Keratinocyte (primary cell): ENCODE results near the gene CUZD1. TPM values are rescaled to one million over a fixed set of nuclear protein-coding genes. Genes with fewer than 3 reads are reported as not detected.
"Not testable (repeated sequence)": the region's sequence is repeated elsewhere in the genome, so short reads cannot be mapped to it uniquely, and the experiment has no call there.

Source experiments
- DNase-seq: peaks from one replicate; pipeline ENCODE4 v3.0.0-alpha.2; 2011; ENCODE audit warnings: low read depth, missing footprints, low spot score
- FAIRE-seq: peaks from 2 replicates; lab custom pipeline; 2011; peaks lifted over from hg19 to GRCh38; lab: Jason Lieb, UNC
- H2AFZ ChIP-seq: 2 replicates; pipeline ENCODE4 v1.6.0; 2012; ENCODE audit warnings: low read length, control low read depth, inconsistent platforms; ENCODE audit not compliant: control insufficient read depth
- H3K27ac ChIP-seq: 2 replicates; pipeline ENCODE4 v1.5.1; 2011; ENCODE audit warnings: low read length; ENCODE audit not compliant: control insufficient read depth, insufficient read depth
- H3K27me3 ChIP-seq: 3 replicates; pipeline ENCODE4 v1.6.0; 2011; ENCODE audit warnings: low read length; ENCODE audit not compliant: control insufficient read depth, insufficient read depth; ENCODE audit errors: extremely low read depth
- H3K36me3 ChIP-seq, 2 experiments: 2 replicates in 1 of 2; 3 replicates in 1 of 2; pipeline ENCODE4 v1.5.1; 2011; ENCODE audit warnings: low read length in 2 of 2, mild to moderate bottlenecking in 1 of 2; ENCODE audit not compliant: control insufficient read depth in 2 of 2, insufficient read depth in 2 of 2; ENCODE audit errors: extremely low read depth in 1 of 2
- H3K4me1 ChIP-seq: 3 replicates; pipeline ENCODE4 v1.5.1; 2011; ENCODE audit warnings: low read length; ENCODE audit not compliant: control insufficient read depth, insufficient read depth; ENCODE audit errors: extremely low read depth
- H3K4me2 ChIP-seq: 3 replicates; pipeline ENCODE4 v1.6.0; 2011; ENCODE audit warnings: low read depth, low read length; ENCODE audit not compliant: control insufficient read depth, insufficient read depth; ENCODE audit errors: extremely low read depth
- H3K4me3 ChIP-seq, 3 experiments: fragments of 200-600 bp in 1 of 3; sonication (generic) in 1 of 3; 2 replicates in 2 of 3; 3 replicates in 1 of 3; pipeline ENCODE4 v1.5.1; 2011 to 2016; ENCODE audit warnings: low read length in 3 of 3, mild to moderate bottlenecking in 3 of 3, control low read depth in 2 of 3, inconsistent platforms in 1 of 3, low read depth in 1 of 3, mixed read lengths in 1 of 3, mixed run types in 1 of 3, moderate library complexity in 1 of 3; ENCODE audit not compliant: control insufficient read depth in 2 of 3, insufficient read depth in 2 of 3; ENCODE audit errors: extremely low read depth in 1 of 3
- H3K79me2 ChIP-seq: 2 replicates; pipeline ENCODE4 v1.6.0; 2012; ENCODE audit warnings: low read length; ENCODE audit not compliant: control insufficient read depth, insufficient read depth
- H3K9ac ChIP-seq: 3 replicates; pipeline ENCODE4 v1.6.0; 2011; ENCODE audit warnings: low read length; ENCODE audit not compliant: control insufficient read depth, insufficient read depth; ENCODE audit errors: extremely low read depth
- H3K9me1 ChIP-seq: 3 replicates; pipeline ENCODE4 v1.6.0; 2011; ENCODE audit warnings: low read length; ENCODE audit not compliant: control insufficient read depth, insufficient read depth; ENCODE audit errors: extremely low read depth
- H3K9me3 ChIP-seq: 2 replicates; pipeline ENCODE4 v1.5.1; 2012; ENCODE audit warnings: low read depth, low read length; ENCODE audit not compliant: control insufficient read depth
- H4K20me1 ChIP-seq: 3 replicates; pipeline ENCODE4 v1.6.0; 2011; ENCODE audit warnings: low read length; ENCODE audit not compliant: control insufficient read depth, insufficient read depth; ENCODE audit errors: extremely low read depth
- EZH2 ChIP-seq: IDR thresholded peaks from one replicate; pipeline ENCODE4 v1.6.1; 2012; ENCODE audit warnings: inconsistent platforms, mild to moderate bottlenecking, low read length, moderate library complexity
- dilution Hi-C: fragments of 300-500 bp; cut with MboI; formaldehyde crosslinking; loops from one replicate; pipeline ENCODE4 v1.7.0; 2020; ENCODE audit warnings: low sequenced_read_pairs; ENCODE audit not compliant: extremely low pct_ligation_motif_present
- polyA plus RNA-seq, 5 experiments: library from polyadenylated mRNA; depleted of rRNA in 3 of 5; stranded (reverse) in 3 of 5; stranded (forward) in 1 of 5; unstranded in 1 of 5; fragments of >200 nt; gene quantifications; 1 replicate in 1 of 5; 2 replicates in 3 of 5; 3 replicates in 1 of 5; pipeline versions ENCODE4 v1.2.1 to v1.2.3, GENCODE V29; 2011 to 2012; ENCODE audit warnings: missing spikeins in 2 of 5, low read depth in 1 of 5, low replicate concordance in 1 of 5
- TF ChIP-seq, protein P1 (sequence below), 3 experiments: IDR thresholded peaks in 1 of 3; conservative IDR thresholded peaks in 1 of 3; optimal IDR thresholded peaks in 1 of 3; 2 replicates in 2 of 3; 3 replicates in 1 of 3; pipeline versions ENCODE3 to v1.5.1; 2011; ENCODE audit warnings: low read length in 3 of 3, mild to moderate bottlenecking in 3 of 3, moderate library complexity in 2 of 3, control low read depth in 1 of 3, inconsistent platforms in 1 of 3; ENCODE audit not compliant: insufficient read depth in 2 of 3; ENCODE audit errors: extremely low read depth in 1 of 3

CUZD1 gene
- polyA plus RNA-seq, 1 donor (not counting 4 experiments of a cell fraction or from before 2014, with no cell fraction given): 0.93 TPM

DNA sequence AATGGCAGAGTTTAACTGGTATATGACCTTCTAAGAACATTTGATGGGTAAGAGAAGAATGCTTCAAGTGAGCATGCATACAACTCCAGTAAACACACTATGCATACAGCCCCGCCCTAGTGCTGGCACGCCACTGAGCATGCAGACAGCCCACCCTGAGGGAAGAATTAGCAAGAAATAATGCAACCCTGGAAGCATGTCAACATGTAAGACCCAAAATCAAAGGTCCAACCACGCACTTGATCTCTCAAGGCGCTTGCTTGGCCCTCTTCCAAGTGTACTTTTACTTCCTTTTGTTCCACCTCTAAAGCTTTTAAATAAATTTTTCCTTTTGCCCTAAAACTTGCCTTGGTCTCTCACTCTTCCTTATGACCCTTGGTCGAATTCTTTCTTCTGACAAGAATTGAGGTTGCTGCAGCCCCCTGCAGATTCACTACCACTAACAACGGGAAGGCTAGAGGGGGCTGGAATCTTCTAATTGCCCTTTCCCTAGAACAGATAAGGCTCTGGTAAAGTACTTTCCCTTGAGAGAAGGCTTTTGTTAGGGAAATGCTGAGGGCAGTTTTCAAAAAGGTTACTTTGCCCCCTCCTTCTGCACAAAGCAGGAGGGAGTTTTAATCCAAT lies 30.3 kb upstream of the CUZD1 start:
- no peaks in the 10 kb centered on the region for H3K9me3 ChIP-seq
- no peak overlapping the region for H3K9ac ChIP-seq
- dilution Hi-C loops: no loop called here
- H3K4me2 ChIP-seq: no peak overlapping the region
- H3K9me1 ChIP-seq: no peaks in the 10 kb centered on the region
- peaks cover 58% of the 10 kb centered on the region for H3K79me2 ChIP-seq
- peaks cover 37% of the 10 kb centered on the region for H3K4me1 ChIP-seq
- TF ChIP-seq, protein P1, sequence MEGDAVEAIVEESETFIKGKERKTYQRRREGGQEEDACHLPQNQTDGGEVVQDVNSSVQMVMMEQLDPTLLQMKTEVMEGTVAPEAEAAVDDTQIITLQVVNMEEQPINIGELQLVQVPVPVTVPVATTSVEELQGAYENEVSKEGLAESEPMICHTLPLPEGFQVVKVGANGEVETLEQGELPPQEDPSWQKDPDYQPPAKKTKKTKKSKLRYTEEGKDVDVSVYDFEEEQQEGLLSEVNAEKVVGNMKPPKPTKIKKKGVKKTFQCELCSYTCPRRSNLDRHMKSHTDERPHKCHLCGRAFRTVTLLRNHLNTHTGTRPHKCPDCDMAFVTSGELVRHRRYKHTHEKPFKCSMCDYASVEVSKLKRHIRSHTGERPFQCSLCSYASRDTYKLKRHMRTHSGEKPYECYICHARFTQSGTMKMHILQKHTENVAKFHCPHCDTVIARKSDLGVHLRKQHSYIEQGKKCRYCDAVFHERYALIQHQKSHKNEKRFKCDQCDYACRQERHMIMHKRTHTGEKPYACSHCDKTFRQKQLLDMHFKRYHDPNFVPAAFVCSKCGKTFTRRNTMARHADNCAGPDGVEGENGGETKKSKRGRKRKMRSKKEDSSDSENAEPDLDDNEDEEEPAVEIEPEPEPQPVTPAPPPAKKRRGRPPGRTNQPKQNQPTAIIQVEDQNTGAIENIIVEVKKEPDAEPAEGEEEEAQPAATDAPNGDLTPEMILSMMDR (optimal IDR thresholded peaks at IDR 0.05 in 1 of 3, IDR thresholded peaks at IDR 0.05 in 1 of 3, conservative IDR thresholded peaks at IDR 0.05 in 1 of 3; ENCODE audit: extremely low read depth in 1 of 3, insufficient read depth in 2 of 3, low read length in 3 of 3): no peak
- TF ChIP-seq EZH2: no peak
- no peaks in the 10 kb centered on the region for H3K27me3 ChIP-seq
- no peaks in the 10 kb centered on the region for H4K20me1 ChIP-seq
- peaks cover 0 to 1% of the 10 kb centered on the region in 2 experiments for H3K36me3 ChIP-seq
- DNase-seq (no peak), FAIRE-seq (no peak)
- H2AFZ ChIP-seq: no peak overlapping the region
- H3K4me3 ChIP-seq: no peak overlapping the region
- H3K27ac ChIP-seq: no peak overlapping the region

DNA sequence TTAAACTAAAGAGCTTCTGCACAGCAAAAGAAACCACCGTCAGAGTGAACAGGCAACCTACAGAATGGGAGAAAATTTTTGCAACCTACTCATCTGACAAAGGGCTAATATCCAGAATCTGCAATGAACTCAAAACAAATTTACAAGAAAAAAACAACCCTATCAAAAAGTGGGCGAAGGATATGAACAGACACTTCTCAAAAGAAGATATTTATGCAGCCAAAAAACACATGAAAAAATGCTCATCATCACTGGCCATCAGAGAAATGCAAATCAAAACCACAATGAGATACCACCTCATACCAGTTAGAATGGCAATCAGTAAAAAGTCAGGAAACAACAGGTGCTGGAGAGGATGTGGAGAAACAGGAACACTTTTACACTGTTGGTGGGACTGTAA lies 26.3 kb upstream of the CUZD1 start:
- H3K9me3 ChIP-seq, H3K9me1 ChIP-seq, H3K27ac ChIP-seq, H3K4me1 ChIP-seq, H2AFZ ChIP-seq, H3K4me3 ChIP-seq, H4K20me1 ChIP-seq, H3K36me3 ChIP-seq, H3K27me3 ChIP-seq, FAIRE-seq, H3K4me2 ChIP-seq, dilution Hi-C loops, H3K9ac ChIP-seq, DNase-seq: not testable (repeated sequence)
- H3K79me2 ChIP-seq: peaks cover 38% of the 10 kb centered on the region

DNA sequence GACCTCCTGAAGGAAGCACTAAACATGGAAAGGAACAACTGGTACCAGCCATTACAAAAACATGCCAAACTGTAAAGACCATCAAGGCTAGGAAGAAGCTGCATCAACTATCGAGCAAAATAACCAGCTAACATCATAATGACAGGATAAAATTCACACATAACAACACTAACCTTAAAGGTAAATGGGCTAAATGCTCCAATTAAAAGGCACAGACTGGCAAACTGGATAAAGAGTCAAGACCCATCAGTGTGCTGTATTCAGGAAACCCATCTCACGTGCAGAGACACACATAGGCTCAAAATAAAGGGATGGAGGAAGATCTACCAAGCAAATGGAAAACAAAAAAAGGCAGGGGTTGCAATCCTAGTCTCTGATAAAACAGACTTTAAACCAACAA lies 23.1 kb upstream of the CUZD1 start:
- H3K27me3 ChIP-seq, DNase-seq, H3K4me3 ChIP-seq, H3K4me1 ChIP-seq, H3K36me3 ChIP-seq, H4K20me1 ChIP-seq, FAIRE-seq, H3K27ac ChIP-seq, H3K4me2 ChIP-seq, H2AFZ ChIP-seq, H3K9ac ChIP-seq, H3K9me1 ChIP-seq, dilution Hi-C loops, H3K9me3 ChIP-seq: not testable (repeated sequence)
- peaks cover 18% of the 10 kb centered on the region for H3K79me2 ChIP-seq

DNA sequence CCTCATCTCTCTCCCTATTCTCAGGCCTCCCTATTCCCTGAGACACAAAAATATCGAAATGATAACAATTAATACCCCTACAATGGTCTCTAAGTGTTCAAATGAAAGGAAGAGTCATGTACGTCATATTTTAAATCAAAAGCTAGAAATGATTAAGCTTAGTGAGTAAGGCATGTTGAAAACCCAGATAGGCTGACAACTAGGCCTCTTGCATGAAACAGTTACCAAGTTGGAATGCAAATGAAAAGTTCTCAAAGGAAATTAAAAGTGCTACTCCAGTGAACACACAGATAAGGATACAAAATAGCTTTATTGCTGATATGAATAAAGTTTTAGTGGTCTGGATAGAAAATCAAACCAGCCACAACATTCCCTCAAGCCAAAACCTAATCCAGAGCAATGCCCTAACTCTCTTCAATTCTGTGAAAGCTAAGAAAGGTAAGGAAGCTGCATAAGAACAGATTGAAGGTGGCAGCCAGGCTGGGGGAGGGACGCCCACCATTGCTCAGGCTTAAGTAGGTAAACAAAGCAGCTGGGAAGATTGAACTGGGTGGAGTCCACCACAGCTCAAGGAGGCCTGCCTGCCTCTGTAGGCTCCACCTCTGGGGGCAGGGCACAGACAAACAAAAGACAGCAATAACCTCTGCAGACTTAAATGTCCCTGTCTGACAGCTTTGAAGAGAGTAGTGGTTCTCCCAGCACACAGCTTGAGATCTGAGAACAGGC lies 21.3 kb upstream of the CUZD1 start:
- H3K4me1 ChIP-seq: peaks cover 26% of the 10 kb centered on the region
- H3K9me3 ChIP-seq, H3K4me2 ChIP-seq, H4K20me1 ChIP-seq, H3K9ac ChIP-seq, H3K27me3 ChIP-seq, H3K9me1 ChIP-seq, DNase-seq, FAIRE-seq, H3K36me3 ChIP-seq, H3K4me3 ChIP-seq, H2AFZ ChIP-seq, H3K27ac ChIP-seq, dilution Hi-C loops: not testable (repeated sequence)
- peaks cover 19% of the 10 kb centered on the region for H3K79me2 ChIP-seq
